Skeletal muscle satellite cell (primary cell): ENCODE data around the gene BARX1.
"Not testable (repeated sequence)": the region's sequence is repeated elsewhere in the genome, so short reads cannot be mapped to it uniquely, and the experiment has no call there.

Experiments used
- H3K27me3 ChIP-seq: 2 replicates; pipeline ENCODE4 v1.7.0; 2013; ENCODE audit warnings: low read length; ENCODE audit not compliant: control insufficient read depth, insufficient read depth
- H3K36me3 ChIP-seq: 2 replicates; pipeline ENCODE4 v1.7.0; 2013; ENCODE audit warnings: mild to moderate bottlenecking, control low read depth, low read length; ENCODE audit not compliant: insufficient read depth
- H3K4me1 ChIP-seq: 2 replicates; pipeline ENCODE4 v1.7.0; 2013; ENCODE audit warnings: low read length; ENCODE audit not compliant: control insufficient read depth, insufficient read depth
- H3K4me2 ChIP-seq: 2 replicates; pipeline ENCODE4 v1.7.0; 2013; ENCODE audit warnings: mild to moderate bottlenecking, low read length
- H3K4me3 ChIP-seq: 2 replicates; pipeline ENCODE4 v1.7.0; 2013; ENCODE audit warnings: low read length
- H3K9ac ChIP-seq: 2 replicates; pipeline ENCODE4 v1.7.0; 2013; ENCODE audit warnings: mild to moderate bottlenecking, low read depth, low read length, moderate library complexity
- H3K9me3 ChIP-seq: replicated peaks from 2 replicates; pipeline ENCODE4 v1.7.0; 2013; ENCODE audit warnings: mild to moderate bottlenecking, control low read depth, low read length

Gene BARX1

GRCh38 chr9:93979721-93980120 lies 24.6 kb upstream of the BARX1 start:
- H3K36me3 ChIP-seq: no peaks in the 10 kb centered on the region
- H3K9ac ChIP-seq: no peak overlapping the region
- no peaks in the 10 kb centered on the region for H3K9me3 ChIP-seq
- no peak overlapping the region for H3K4me2 ChIP-seq
- H3K4me1 ChIP-seq: no peaks in the 10 kb centered on the region
- H3K4me3 ChIP-seq: no peak overlapping the region
- H3K27me3 ChIP-seq: peaks cover 20% of the 10 kb centered on the region

- H3K27me3 ChIP-seq: peaks cover 20% of the 10 kb centered on the region
- H3K4me2 ChIP-seq: no peak overlapping the region
- no peaks in the 10 kb centered on the region for H3K4me1 ChIP-seq
- no peak overlapping the region for H3K9ac ChIP-seq
- no peaks in the 10 kb centered on the region for H3K36me3 ChIP-seq
- no peak overlapping the region for H3K4me3 ChIP-seq
- H3K9me3 ChIP-seq: no peaks in the 10 kb centered on the region
Measured at GRCh38 chr9:93978551-93978950, 23.4 kb upstream of the BARX1 start.

GRCh38 chr9:93976973-93977372 lies 21.8 kb upstream of the BARX1 start:
- H3K9ac ChIP-seq: no peak overlapping the region
- peaks cover 16% of the 10 kb centered on the region for H3K27me3 ChIP-seq

DNA sequence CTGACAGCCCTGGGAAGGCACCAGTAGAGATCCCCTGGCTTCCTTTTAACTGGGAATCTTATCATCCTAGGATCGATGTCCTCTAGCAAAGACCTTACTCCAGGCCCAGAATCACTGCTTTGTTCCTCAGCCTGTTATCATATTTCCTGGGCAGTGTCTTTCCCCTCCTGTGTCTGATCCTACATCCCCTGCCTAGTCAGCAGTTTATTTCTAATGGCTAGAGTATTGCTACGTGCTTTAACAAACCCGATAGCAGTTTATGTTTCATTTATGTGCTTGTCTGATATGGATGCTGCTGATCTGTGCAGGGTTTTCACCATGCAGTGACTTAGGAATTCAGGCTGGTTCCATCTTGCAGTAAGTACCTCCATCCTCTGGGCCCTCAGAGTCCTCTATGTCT lies 20.9 kb upstream of the BARX1 start:
- Histone ChIP-seq H3K4me1 (no peaks in the 10 kb centered on the region), H3K27me3 (peaks cover 15% of the 10 kb centered on the region), H3K36me3 (no peaks in the 10 kb centered on the region), H3K9ac (no peak overlapping the region), H3K4me2 (no peak overlapping the region), H3K4me3 (no peak overlapping the region), H3K9me3 (no peaks in the 10 kb centered on the region)

More at GRCh38 chr9:93976973-93977372, 21.8 kb upstream of the BARX1 start:
- Histone ChIP-seq H3K4me1 (no peaks in the 10 kb centered on the region), H3K9me3 (no peaks in the 10 kb centered on the region), H3K4me3 (no peak overlapping the region), H3K4me2 (no peak overlapping the region), H3K36me3 (no peaks in the 10 kb centered on the region)

- no peak overlapping the region for H3K4me2 ChIP-seq
- H3K9me3 ChIP-seq: no peaks in the 10 kb centered on the region
- no peak overlapping the region for H3K4me3 ChIP-seq
- no peak overlapping the region for H3K9ac ChIP-seq
- peaks cover 19% of the 10 kb centered on the region for H3K27me3 ChIP-seq
- no peaks in the 10 kb centered on the region for H3K4me1 ChIP-seq
- H3K36me3 ChIP-seq: no peaks in the 10 kb centered on the region
Measured at GRCh38 chr9:93975262-93975661, 20.1 kb upstream of the BARX1 start.

DNA sequence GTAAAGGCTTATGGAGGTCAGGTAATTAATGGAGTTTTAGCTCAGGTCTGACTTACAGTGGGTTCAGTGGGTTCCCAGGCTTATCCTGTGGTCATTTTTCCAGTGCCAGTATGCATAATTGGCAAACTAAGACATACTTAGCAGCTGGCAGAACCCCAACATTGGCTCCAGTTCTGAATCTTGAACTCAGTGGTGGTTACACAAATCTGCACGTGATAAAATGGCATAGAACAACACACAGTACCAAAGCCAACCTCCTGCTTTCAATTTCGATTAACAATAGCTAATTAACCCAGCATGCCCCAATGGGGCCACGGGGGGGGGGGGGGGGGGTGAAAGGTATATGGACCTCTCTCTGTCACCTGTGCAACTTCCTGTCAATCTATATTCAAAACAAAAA lies 19.0 kb upstream of the BARX1 start:
- peaks cover 15% of the 10 kb centered on the region for H3K27me3 ChIP-seq
- H3K9me3 ChIP-seq: no peaks in the 10 kb centered on the region
- no peak overlapping the region for H3K9ac ChIP-seq
- no peak overlapping the region for H3K4me2 ChIP-seq
- H3K36me3 ChIP-seq: no peaks in the 10 kb centered on the region
- H3K4me3 ChIP-seq: no peak overlapping the region
- no peaks in the 10 kb centered on the region for H3K4me1 ChIP-seq

DNA sequence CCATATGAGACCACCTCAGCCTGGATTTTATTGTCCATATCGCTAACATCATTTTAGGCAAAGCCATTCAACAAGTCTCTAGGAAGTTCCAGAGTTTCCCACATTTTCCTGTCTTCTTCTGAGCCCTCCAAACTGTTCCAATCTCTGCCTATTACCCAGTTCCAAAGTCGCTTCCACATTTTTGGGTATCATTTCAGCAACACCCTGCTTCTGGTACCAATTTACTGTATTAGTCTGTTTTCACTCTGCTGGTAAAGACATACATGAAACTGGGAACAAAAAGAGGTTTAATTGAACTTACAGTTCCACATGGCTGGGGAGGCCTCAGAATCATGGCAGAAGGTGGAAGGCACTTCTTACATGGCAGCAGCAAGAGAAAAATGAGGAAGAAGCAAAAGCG lies 17.5 kb upstream of the BARX1 start:
- H3K9ac ChIP-seq, H3K4me1 ChIP-seq, H3K4me3 ChIP-seq, H3K4me2 ChIP-seq, H3K9me3 ChIP-seq, H3K36me3 ChIP-seq: not testable (repeated sequence)
- peaks cover 18% of the 10 kb centered on the region for H3K27me3 ChIP-seq

GRCh38 chr9:93969328-93969661 lies 14.1 kb upstream of the BARX1 start:
- Histone ChIP-seq H3K36me3 (no peaks in the 10 kb centered on the region), H3K9ac (no peak overlapping the region), H3K9me3 (no peaks in the 10 kb centered on the region), H3K4me3 (no peak overlapping the region), H3K4me2 (no peak overlapping the region), H3K4me1 (no peaks in the 10 kb centered on the region), H3K27me3 (peaks cover 20% of the 10 kb centered on the region)

- Histone ChIP-seq H3K36me3 (no peaks in the 10 kb centered on the region), H3K4me2 (no peak overlapping the region)
Measured at GRCh38 chr9:93968451-93969327, 13.5 kb upstream of the BARX1 start.

GRCh38 chr9:93967020-93967803 lies 12.1 kb upstream of the BARX1 start:
- Histone ChIP-seq H3K36me3 (no peaks in the 10 kb centered on the region), H3K4me2 (no peak overlapping the region), H3K4me1 (no peaks in the 10 kb centered on the region), H3K4me3 (no peak overlapping the region), H3K27me3 (peaks cover 20% of the 10 kb centered on the region), H3K9ac (no peak overlapping the region), H3K9me3 (no peaks in the 10 kb centered on the region)

More at GRCh38 chr9:93968451-93969327, 13.5 kb upstream of the BARX1 start:
- Histone ChIP-seq H3K27me3 (peaks cover 20% of the 10 kb centered on the region), H3K9me3 (no peaks in the 10 kb centered on the region), H3K9ac (no peak overlapping the region), H3K4me3 (no peak overlapping the region), H3K4me1 (no peaks in the 10 kb centered on the region)

GRCh38 chr9:93965830-93966577 lies 10.8 kb upstream of the BARX1 start:
- Histone ChIP-seq H3K27me3 (peaks cover 20% of the 10 kb centered on the region), H3K9ac (no peak overlapping the region)

More at GRCh38 chr9:93965830-93966577, 10.8 kb upstream of the BARX1 start:
- Histone ChIP-seq H3K4me2 (no peak overlapping the region), H3K4me1 (no peaks in the 10 kb centered on the region), H3K4me3 (no peak overlapping the region), H3K9me3 (no peaks in the 10 kb centered on the region), H3K36me3 (no peaks in the 10 kb centered on the region)
